ENCODE measurements around the gene RNF150.

DNA sequence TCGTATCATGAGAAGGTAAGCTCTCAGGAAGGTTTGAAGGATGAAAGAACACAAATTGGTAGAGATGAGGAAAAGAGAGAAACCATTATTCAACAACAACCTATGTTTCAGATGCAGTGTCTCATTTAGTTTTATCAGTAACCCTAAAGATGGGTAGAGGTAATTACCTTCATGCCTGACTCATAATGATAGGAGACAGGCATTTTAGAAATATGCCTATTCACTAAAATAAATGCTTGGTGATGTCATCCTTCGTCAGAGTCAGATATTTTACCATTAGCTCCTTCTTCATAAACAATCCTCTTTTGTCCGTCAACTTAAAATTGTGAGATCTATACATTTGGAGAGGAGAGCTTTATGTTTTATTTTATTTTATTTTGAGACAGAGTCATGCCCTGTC lies 21.5 kb upstream of the RNF150 start:
- no peak for TF ChIP-seq CTCF (IDR thresholded peaks at IDR 0.05)
- TF ChIP-seq POLR2A (IDR thresholded peaks at IDR 0.05), result no peak
